Vagina (tissue), 2 donors: Measurements from ENCODE around the gene ADIRF.

Experiments used
- POLR2A ChIP-seq, 2 donors: fragments of 450-650 bp; IDR thresholded peaks; one replicate each; pipeline ENCODE4 v1.6.1; 2017; ENCODE audit warnings: antibody characterized with exemption in 2 of 2, mild to moderate bottlenecking in 2 of 2, moderate library complexity in 2 of 2
- TF ChIP-seq, protein P1 (sequence below), 3 experiments: fragments of 450-650 bp in 2 of 3; fragments of 200-600 bp in 1 of 3; sonication (generic) in 1 of 3; IDR thresholded peaks; one replicate each; pipeline ENCODE4 v1.5.1; 2017 to 2019; ENCODE audit warnings: antibody characterized with exemption in 3 of 3, mild to moderate bottlenecking in 2 of 3, moderate library complexity in 2 of 3

DNA sequence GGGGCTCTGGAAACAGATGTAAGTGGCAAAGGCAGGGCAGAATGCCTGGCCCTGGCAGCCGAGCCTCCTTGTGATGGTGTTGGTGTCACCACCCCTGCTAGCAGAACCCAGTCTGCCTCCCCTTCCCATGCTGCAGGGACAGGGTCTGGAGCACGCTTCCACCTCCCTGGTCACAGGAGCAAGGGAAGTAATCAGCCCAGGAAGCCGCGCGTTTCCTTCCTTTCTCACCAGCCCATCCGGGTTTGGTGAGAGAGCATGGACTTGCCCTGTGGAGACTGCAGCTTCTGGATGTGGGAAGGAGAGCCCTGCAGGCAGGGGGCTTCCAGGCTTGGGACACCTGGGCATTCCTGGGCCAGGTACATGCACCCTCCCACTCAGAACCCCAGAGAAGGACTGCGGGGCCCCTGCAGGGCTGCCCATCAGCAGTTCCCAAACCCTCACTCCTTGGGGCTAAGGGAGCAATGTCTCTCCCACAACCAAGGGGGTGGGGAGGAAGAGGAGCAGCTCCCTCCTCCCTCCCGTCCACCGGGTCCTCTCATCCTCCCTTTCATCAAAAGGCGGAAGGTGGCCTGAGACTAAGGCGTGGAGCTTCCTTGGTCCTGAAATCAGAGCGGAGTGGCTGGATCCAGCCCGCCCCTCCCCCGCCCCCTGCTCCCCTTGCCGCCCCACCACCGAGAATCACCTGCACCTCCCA, 12.6 kb upstream of the ADIRF start:
- TF ChIP-seq POLR2A (IDR thresholded peaks at IDR 0.05) = no peak
- TF ChIP-seq, protein P1, sequence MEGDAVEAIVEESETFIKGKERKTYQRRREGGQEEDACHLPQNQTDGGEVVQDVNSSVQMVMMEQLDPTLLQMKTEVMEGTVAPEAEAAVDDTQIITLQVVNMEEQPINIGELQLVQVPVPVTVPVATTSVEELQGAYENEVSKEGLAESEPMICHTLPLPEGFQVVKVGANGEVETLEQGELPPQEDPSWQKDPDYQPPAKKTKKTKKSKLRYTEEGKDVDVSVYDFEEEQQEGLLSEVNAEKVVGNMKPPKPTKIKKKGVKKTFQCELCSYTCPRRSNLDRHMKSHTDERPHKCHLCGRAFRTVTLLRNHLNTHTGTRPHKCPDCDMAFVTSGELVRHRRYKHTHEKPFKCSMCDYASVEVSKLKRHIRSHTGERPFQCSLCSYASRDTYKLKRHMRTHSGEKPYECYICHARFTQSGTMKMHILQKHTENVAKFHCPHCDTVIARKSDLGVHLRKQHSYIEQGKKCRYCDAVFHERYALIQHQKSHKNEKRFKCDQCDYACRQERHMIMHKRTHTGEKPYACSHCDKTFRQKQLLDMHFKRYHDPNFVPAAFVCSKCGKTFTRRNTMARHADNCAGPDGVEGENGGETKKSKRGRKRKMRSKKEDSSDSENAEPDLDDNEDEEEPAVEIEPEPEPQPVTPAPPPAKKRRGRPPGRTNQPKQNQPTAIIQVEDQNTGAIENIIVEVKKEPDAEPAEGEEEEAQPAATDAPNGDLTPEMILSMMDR (IDR thresholded peaks at IDR 0.05) = no peak
